Endodermal cell (in vitro differentiated cells): ENCODE data around the gene RASGRF2. TPM values are rescaled to one million over a fixed set of nuclear protein-coding genes. Genes with fewer than 3 reads are reported as not detected.
"Not testable (repeated sequence)": the region's sequence is repeated elsewhere in the genome, so short reads cannot be mapped to it uniquely, and the experiment has no call there.

Experiments used
- DNase-seq: peaks from one replicate; pipeline ENCODE4 v3.0.0-alpha.2; 2017
- H3K27ac ChIP-seq: 2 replicates; pipeline ENCODE4 v1.5.1; 2013; ENCODE audit warnings: mild to moderate bottlenecking, low read depth, low read length, moderate library complexity
- H3K27me3 ChIP-seq: 2 replicates; pipeline ENCODE4 v1.6.1; 2013; ENCODE audit warnings: mild to moderate bottlenecking, low read length, moderate library complexity; ENCODE audit not compliant: insufficient read depth, control insufficient read depth, poor library complexity, severe bottlenecking
- H3K36me3 ChIP-seq: 2 replicates; pipeline ENCODE4 v1.7.0; 2013; ENCODE audit warnings: mild to moderate bottlenecking, low read length, moderate library complexity; ENCODE audit not compliant: control insufficient read depth, insufficient read depth
- H3K4me1 ChIP-seq: one replicate; pipeline ENCODE4 v1.7.0; 2013; ENCODE audit warnings: low read length; ENCODE audit not compliant: control insufficient read depth, insufficient read depth
- H3K4me3 ChIP-seq: 2 replicates; pipeline ENCODE4 v1.5.1; 2013; ENCODE audit warnings: mild to moderate bottlenecking, low read length, moderate library complexity
- H3K9ac ChIP-seq: 2 replicates; pipeline ENCODE4 v1.6.1; 2013; ENCODE audit warnings: mild to moderate bottlenecking, low read length, moderate library complexity; ENCODE audit not compliant: poor library complexity, severe bottlenecking; ENCODE audit errors: extremely low read depth
- H3K9me3 ChIP-seq: 2 replicates; pipeline ENCODE4 v1.6.1; 2013; ENCODE audit warnings: mild to moderate bottlenecking, low read length, moderate library complexity; ENCODE audit not compliant: control insufficient read depth
- H3K27ac Mint-ChIP-seq: 2 replicates; pipeline ENCODE4 v1.8.0; 2020; ENCODE audit warnings: mixed read lengths
- H3K27me3 Mint-ChIP-seq: 2 replicates; pipeline ENCODE4 v1.8.0; 2021; ENCODE audit warnings: mild to moderate bottlenecking, mixed read lengths; ENCODE audit not compliant: insufficient read depth
- H3K36me3 Mint-ChIP-seq: 2 replicates; pipeline ENCODE4 v1.8.0; 2020; ENCODE audit warnings: low read depth, mixed read lengths
- H3K4me1 Mint-ChIP-seq: 2 replicates; pipeline ENCODE4 v1.8.0; 2020; ENCODE audit warnings: mixed read lengths
- H3K4me3 Mint-ChIP-seq: 2 replicates; pipeline ENCODE4 v1.8.0; 2020; ENCODE audit warnings: mild to moderate bottlenecking, moderate library complexity, mixed read lengths
- H3K9me3 Mint-ChIP-seq: 2 replicates; pipeline ENCODE4 v1.8.0; 2020; ENCODE audit warnings: mild to moderate bottlenecking, mixed read lengths
- WGBS, 2 experiments: methylation state at CpG; one replicate each; pipeline versions ENCODE4 v1.1.5 to v1.1.7; 2013; ENCODE audit warnings: missing lambda C conversion rate in 2 of 2, mixed read lengths in 1 of 2; ENCODE audit not compliant: insufficient coverage in 1 of 2, insufficient read length in 1 of 2; 5-methylcytosine and 5-hydroxymethylcytosine counted together
- total RNA-seq, 2 donors: library from RNA; stranded (reverse); fragmentation: NEBNext Ultra II Directional in 1 of 2; extraction: Animal tissue kit (Norgen Biotek cat#: 25700) in 1 of 2; gene quantifications; 2 replicates in 1 of 2; 3 replicates in 1 of 2; pipeline ENCODE4 v1.2.1, GENCODE V29; 2021
- TF ChIP-seq, protein P1 (sequence below): fragments of 200-600 bp; sonication (generic); conservative IDR thresholded peaks from 2 replicates; pipeline ENCODE4 v1.5.0; 2021; ENCODE audit warnings: antibody characterized with exemption, mild to moderate bottlenecking

Gene RASGRF2
- total RNA-seq, 2 donors from 2014 or later, result 0.64 to 14.4 TPM

- TF ChIP-seq, protein P1, sequence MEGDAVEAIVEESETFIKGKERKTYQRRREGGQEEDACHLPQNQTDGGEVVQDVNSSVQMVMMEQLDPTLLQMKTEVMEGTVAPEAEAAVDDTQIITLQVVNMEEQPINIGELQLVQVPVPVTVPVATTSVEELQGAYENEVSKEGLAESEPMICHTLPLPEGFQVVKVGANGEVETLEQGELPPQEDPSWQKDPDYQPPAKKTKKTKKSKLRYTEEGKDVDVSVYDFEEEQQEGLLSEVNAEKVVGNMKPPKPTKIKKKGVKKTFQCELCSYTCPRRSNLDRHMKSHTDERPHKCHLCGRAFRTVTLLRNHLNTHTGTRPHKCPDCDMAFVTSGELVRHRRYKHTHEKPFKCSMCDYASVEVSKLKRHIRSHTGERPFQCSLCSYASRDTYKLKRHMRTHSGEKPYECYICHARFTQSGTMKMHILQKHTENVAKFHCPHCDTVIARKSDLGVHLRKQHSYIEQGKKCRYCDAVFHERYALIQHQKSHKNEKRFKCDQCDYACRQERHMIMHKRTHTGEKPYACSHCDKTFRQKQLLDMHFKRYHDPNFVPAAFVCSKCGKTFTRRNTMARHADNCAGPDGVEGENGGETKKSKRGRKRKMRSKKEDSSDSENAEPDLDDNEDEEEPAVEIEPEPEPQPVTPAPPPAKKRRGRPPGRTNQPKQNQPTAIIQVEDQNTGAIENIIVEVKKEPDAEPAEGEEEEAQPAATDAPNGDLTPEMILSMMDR, result no peak
- Histone ChIP-seq H3K9me3 (peaks cover 17% of the 10 kb centered on the region), H3K27ac (no peak overlapping the region), H3K4me3 (peak overlapping the region; percentile 30), H3K27me3 (no peaks in the 10 kb centered on the region), H3K9ac (peak overlapping the region; percentile 8), H3K4me1 (peaks cover 8% of the 10 kb centered on the region), H3K36me3 (no peaks in the 10 kb centered on the region)
- peak overlapping the region; percentile 22 for H3K4me3 Mint-ChIP-seq
- peaks cover 18% of the 10 kb centered on the region for H3K9me3 Mint-ChIP-seq
- peaks cover 28% of the 10 kb centered on the region for H3K4me1 Mint-ChIP-seq
- 70 to 72% methylated on average over 3 to 8 of the region's 8 CpGs for WGBS, 2 experiments
- peak overlapping the region; percentile 91 for H3K27ac Mint-ChIP-seq
- H3K36me3 Mint-ChIP-seq, result peaks cover 10% of the 10 kb centered on the region
- DNase-seq, result peak; percentile 67
- no peaks in the 10 kb centered on the region for H3K27me3 Mint-ChIP-seq
These were observed 309.7 kb downstream of the RASGRF2 start for GRCh38 chr5:81269751-81270393.

DNA sequence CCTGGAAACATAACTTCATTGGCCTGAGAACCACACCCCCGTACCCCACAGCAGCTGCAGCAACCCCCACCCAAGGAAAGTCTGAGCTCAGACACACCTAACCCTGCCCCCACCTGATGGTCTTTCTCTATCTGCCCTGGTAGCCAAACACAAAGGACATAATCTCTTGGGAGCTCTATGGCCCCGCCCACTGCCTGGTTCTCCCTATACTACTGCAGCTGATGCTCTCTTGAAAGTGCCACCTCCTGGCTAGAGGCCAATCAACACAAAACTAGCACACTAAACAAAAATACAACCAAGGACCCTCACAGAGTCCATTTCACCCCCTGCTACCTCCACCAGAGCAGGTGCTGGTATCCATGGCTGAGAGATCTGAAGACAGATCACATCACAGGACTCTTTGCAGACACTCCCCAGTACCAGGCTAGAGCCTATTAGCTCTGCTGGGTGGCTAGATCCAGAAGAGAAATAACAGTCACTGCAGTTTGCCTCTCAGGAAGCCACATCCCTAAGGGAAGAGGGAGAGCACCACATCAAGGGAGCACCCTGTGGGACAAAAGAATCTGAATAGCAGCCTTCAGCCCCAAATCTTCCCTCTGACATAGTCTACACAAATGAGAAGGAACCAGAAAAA lies 310.3 kb downstream of the RASGRF2 start:
- peaks cover 28% of the 10 kb centered on the region for H3K4me1 Mint-ChIP-seq

More for the DNA sequence above, 310.3 kb downstream of the RASGRF2 start:
- DNase-seq, result peak; percentile 82
- peaks cover 24% of the 10 kb centered on the region for H3K9me3 Mint-ChIP-seq
- peak overlapping the region; percentile 22 for H3K4me3 Mint-ChIP-seq
- Histone ChIP-seq H3K4me3 (peak overlapping the region; percentile 30), H3K9me3 (peaks cover 21% of the 10 kb centered on the region)
- WGBS, 2 experiments, result 60 to 82% methylated on average over 1 to 2 of the region's 2 CpGs
- not testable (repeated sequence) for H3K27me3 Mint-ChIP-seq, H3K27ac ChIP-seq, H3K27me3 ChIP-seq, H3K4me1 ChIP-seq, H3K9ac ChIP-seq, H3K36me3 ChIP-seq
- peaks cover 16% of the 10 kb centered on the region for H3K36me3 Mint-ChIP-seq
- H3K27ac Mint-ChIP-seq, result peak overlapping the region; percentile 91
